ENCODE measurements around the gene FLRT1. TPM values are rescaled to one million over a fixed set of nuclear protein-coding genes. Genes with fewer than 3 reads are reported as not detected.
A peak's percentile ranks its signal among the peaks of the same experiment; 100 is the strongest.

Gene FLRT1
- total and polyA plus RNA-seq, 2 of the 13 experiments (the other 11 are each of a cell fraction or from before 2014, with no cell fraction given) = 0.02 to 0.08 TPM

GRCh38 chr11:64007629-64008282 lies 28.0 kb upstream of the FLRT1 start (continued):
- TF ChIP-seq ZNF12 (CRISPR knock-in tag; IDR thresholded peaks at IDR 0.05) = no peak
- TF ChIP-seq EP300 (IDR thresholded peaks at IDR 0.05; ENCODE audit: low read depth in 2 of 2, low read length in 2 of 2) = no peak
- no peak for TF ChIP-seq EP300 (CRISPR knock-in tag; IDR thresholded peaks at IDR 0.05; ENCODE audit: borderline replicate concordance)
- TF ChIP-seq BCL6 (CRISPR knock-in tag; IDR thresholded peaks at IDR 0.05) = peak; percentile 84
- TF ChIP-seq ZNF607 (CRISPR knock-in tag; IDR thresholded peaks at IDR 0.05; ENCODE audit: borderline replicate concordance) = 0 out of 2 replicates have a peak, but pooled peaks have one; percentile 74
- no peak for TF ChIP-seq ZHX2 (IDR thresholded peaks at IDR 0.05; ENCODE audit: low read depth)
- TF ChIP-seq ZHX2 (CRISPR knock-in tag; IDR thresholded peaks at IDR 0.05; ENCODE audit: borderline replicate concordance) = no peak
- peak; percentile 82; the same call in 1 of the 2 replicates for TF ChIP-seq ZNF609 (CRISPR knock-in tag; IDR thresholded peaks at IDR 0.05; ENCODE audit: borderline replicate concordance)
- no peak for TF ChIP-seq SP2 (CRISPR knock-in tag; IDR thresholded peaks at IDR 0.05)
- TF ChIP-seq FOXA1 (IDR thresholded peaks at IDR 0.05) = no peak
- 0 out of 2 replicates have a peak, but pooled peaks have one; percentile 15 for TF ChIP-seq FOXA1 (CRISPR knock-in tag; IDR thresholded peaks at IDR 0.05)
- peak; percentile 72 for TF ChIP-seq NR2F2 (IDR thresholded peaks at IDR 0.05; ENCODE audit: borderline replicate concordance, low read depth)
- peak; percentile 72 for TF ChIP-seq ZNF770 (CRISPR knock-in tag; IDR thresholded peaks at IDR 0.05)
- no peak for TF ChIP-seq ZNF567 (CRISPR knock-in tag; IDR thresholded peaks at IDR 0.05; ENCODE audit: borderline replicate concordance)
- TF ChIP-seq ZNF547 (CRISPR knock-in tag; IDR thresholded peaks at IDR 0.05) = no peak
- no peak for TF ChIP-seq CBX1 (IDR thresholded peaks at IDR 0.05; ENCODE audit: low read depth)
- TF ChIP-seq KLF12 (CRISPR knock-in tag; IDR thresholded peaks at IDR 0.05; ENCODE audit: borderline replicate concordance) = no peak
- peak; percentile 90 for TF ChIP-seq ZNF768 (CRISPR knock-in tag; IDR thresholded peaks at IDR 0.05)
